ENCODE measurements around the gene LARP1.

The LARP1 gene

GRCh38 chr5:154757814-154758406 is 2.7 kb downstream of the LARP1 start:
- TF ChIP-seq TCF12 (IDR thresholded peaks at IDR 0.05; ENCODE audit: low read depth) (no peak), FOXM1 (IDR thresholded peaks at IDR 0.05; ENCODE audit: borderline replicate concordance, low read depth) (no peak), EGR1 (IDR thresholded peaks at IDR 0.05) (no peak), RAD21 (IDR thresholded peaks at IDR 0.05; ENCODE audit: low read depth) (no peak), NFIC (IDR thresholded peaks at IDR 0.05) (no peak)
- TF ChIP-seq, protein P1, sequence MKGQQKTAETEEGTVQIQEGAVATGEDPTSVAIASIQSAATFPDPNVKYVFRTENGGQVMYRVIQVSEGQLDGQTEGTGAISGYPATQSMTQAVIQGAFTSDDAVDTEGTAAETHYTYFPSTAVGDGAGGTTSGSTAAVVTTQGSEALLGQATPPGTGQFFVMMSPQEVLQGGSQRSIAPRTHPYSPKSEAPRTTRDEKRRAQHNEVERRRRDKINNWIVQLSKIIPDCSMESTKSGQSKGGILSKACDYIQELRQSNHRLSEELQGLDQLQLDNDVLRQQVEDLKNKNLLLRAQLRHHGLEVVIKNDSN (IDR thresholded peaks at IDR 0.05): no peak
- TF ChIP-seq, protein P2, sequence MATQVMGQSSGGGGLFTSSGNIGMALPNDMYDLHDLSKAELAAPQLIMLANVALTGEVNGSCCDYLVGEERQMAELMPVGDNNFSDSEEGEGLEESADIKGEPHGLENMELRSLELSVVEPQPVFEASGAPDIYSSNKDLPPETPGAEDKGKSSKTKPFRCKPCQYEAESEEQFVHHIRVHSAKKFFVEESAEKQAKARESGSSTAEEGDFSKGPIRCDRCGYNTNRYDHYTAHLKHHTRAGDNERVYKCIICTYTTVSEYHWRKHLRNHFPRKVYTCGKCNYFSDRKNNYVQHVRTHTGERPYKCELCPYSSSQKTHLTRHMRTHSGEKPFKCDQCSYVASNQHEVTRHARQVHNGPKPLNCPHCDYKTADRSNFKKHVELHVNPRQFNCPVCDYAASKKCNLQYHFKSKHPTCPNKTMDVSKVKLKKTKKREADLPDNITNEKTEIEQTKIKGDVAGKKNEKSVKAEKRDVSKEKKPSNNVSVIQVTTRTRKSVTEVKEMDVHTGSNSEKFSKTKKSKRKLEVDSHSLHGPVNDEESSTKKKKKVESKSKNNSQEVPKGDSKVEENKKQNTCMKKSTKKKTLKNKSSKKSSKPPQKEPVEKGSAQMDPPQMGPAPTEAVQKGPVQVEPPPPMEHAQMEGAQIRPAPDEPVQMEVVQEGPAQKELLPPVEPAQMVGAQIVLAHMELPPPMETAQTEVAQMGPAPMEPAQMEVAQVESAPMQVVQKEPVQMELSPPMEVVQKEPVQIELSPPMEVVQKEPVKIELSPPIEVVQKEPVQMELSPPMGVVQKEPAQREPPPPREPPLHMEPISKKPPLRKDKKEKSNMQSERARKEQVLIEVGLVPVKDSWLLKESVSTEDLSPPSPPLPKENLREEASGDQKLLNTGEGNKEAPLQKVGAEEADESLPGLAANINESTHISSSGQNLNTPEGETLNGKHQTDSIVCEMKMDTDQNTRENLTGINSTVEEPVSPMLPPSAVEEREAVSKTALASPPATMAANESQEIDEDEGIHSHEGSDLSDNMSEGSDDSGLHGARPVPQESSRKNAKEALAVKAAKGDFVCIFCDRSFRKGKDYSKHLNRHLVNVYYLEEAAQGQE (IDR thresholded peaks at IDR 0.05; ENCODE audit: low read depth): no peak

- TF ChIP-seq EGR1 (IDR thresholded peaks at IDR 0.05) (no peak), TCF12 (IDR thresholded peaks at IDR 0.05; ENCODE audit: low read depth) (no peak), CEBPB (IDR thresholded peaks at IDR 0.05) (no peak), YY1 (IDR thresholded peaks at IDR 0.05; ENCODE audit: low read depth) (no peak), TEAD4 (IDR thresholded peaks at IDR 0.05) (no peak), RAD21 (IDR thresholded peaks at IDR 0.05; ENCODE audit: low read depth) (no peak), NFIC (IDR thresholded peaks at IDR 0.05) (no peak), TAF1 (IDR thresholded peaks at IDR 0.05; ENCODE audit: low read depth) (no peak), CREB1 (IDR thresholded peaks at IDR 0.05; ENCODE audit: low read depth) (no peak), FOXM1 (IDR thresholded peaks at IDR 0.05; ENCODE audit: borderline replicate concordance, low read depth) (no peak), MAX (IDR thresholded peaks at IDR 0.05) (no peak), EP300 (IDR thresholded peaks at IDR 0.05; ENCODE audit: borderline replicate concordance) (no peak), ZBTB7A (IDR thresholded peaks at IDR 0.05; ENCODE audit: low read depth) (no peak)
- TF ChIP-seq, protein P2 (IDR thresholded peaks at IDR 0.05; ENCODE audit: low read depth): no peak
- TF ChIP-seq, protein P1 (IDR thresholded peaks at IDR 0.05): no peak
Observed at GRCh38 chr5:154758493-154758892, 3.3 kb downstream of the LARP1 start.

GRCh38 chr5:154758977-154759376 is 3.8 kb downstream of the LARP1 start:
- TF ChIP-seq TAF1 (IDR thresholded peaks at IDR 0.05; ENCODE audit: low read depth): no peak
- TF ChIP-seq MAX (IDR thresholded peaks at IDR 0.05): no peak
- TF ChIP-seq EP300 (IDR thresholded peaks at IDR 0.05; ENCODE audit: borderline replicate concordance): no peak
- TF ChIP-seq, protein P1 (IDR thresholded peaks at IDR 0.05): no peak
- TF ChIP-seq EGR1 (IDR thresholded peaks at IDR 0.05): no peak
- no peak for TF ChIP-seq TCF12 (IDR thresholded peaks at IDR 0.05; ENCODE audit: low read depth)
- TF ChIP-seq CEBPB (IDR thresholded peaks at IDR 0.05): no peak
- no peak for TF ChIP-seq ZBTB7A (IDR thresholded peaks at IDR 0.05; ENCODE audit: low read depth)
- no peak for TF ChIP-seq FOXM1 (IDR thresholded peaks at IDR 0.05; ENCODE audit: borderline replicate concordance, low read depth)
- TF ChIP-seq RAD21 (IDR thresholded peaks at IDR 0.05; ENCODE audit: low read depth): no peak
- TF ChIP-seq CREB1 (IDR thresholded peaks at IDR 0.05; ENCODE audit: low read depth): no peak
- no peak for TF ChIP-seq YY1 (IDR thresholded peaks at IDR 0.05; ENCODE audit: low read depth)
- TF ChIP-seq NFIC (IDR thresholded peaks at IDR 0.05): no peak
- TF ChIP-seq TEAD4 (IDR thresholded peaks at IDR 0.05): no peak
- TF ChIP-seq, protein P2 (IDR thresholded peaks at IDR 0.05; ENCODE audit: low read depth): no peak

All from Ishikawa (cell line).